Endodermal cell (in vitro differentiated cells): Measurements from ENCODE around the gene TTN. TPM values are rescaled to one million over a fixed set of nuclear protein-coding genes. Genes with fewer than 3 reads are reported as not detected.

Experiments
- DNase-seq: peaks from one replicate; pipeline ENCODE4 v3.0.0-alpha.2; 2017
- H3K27ac ChIP-seq: 2 replicates; pipeline ENCODE4 v1.5.1; 2013; ENCODE audit warnings: mild to moderate bottlenecking, low read depth, low read length, moderate library complexity
- H3K27me3 ChIP-seq: 2 replicates; pipeline ENCODE4 v1.6.1; 2013; ENCODE audit warnings: mild to moderate bottlenecking, low read length, moderate library complexity; ENCODE audit not compliant: insufficient read depth, control insufficient read depth, poor library complexity, severe bottlenecking
- H3K36me3 ChIP-seq: 2 replicates; pipeline ENCODE4 v1.7.0; 2013; ENCODE audit warnings: mild to moderate bottlenecking, low read length, moderate library complexity; ENCODE audit not compliant: control insufficient read depth, insufficient read depth
- H3K4me1 ChIP-seq: one replicate; pipeline ENCODE4 v1.7.0; 2013; ENCODE audit warnings: low read length; ENCODE audit not compliant: control insufficient read depth, insufficient read depth
- H3K4me3 ChIP-seq: 2 replicates; pipeline ENCODE4 v1.5.1; 2013; ENCODE audit warnings: mild to moderate bottlenecking, low read length, moderate library complexity
- H3K9ac ChIP-seq: 2 replicates; pipeline ENCODE4 v1.6.1; 2013; ENCODE audit warnings: mild to moderate bottlenecking, low read length, moderate library complexity; ENCODE audit not compliant: poor library complexity, severe bottlenecking; ENCODE audit errors: extremely low read depth
- H3K9me3 ChIP-seq: 2 replicates; pipeline ENCODE4 v1.6.1; 2013; ENCODE audit warnings: mild to moderate bottlenecking, low read length, moderate library complexity; ENCODE audit not compliant: control insufficient read depth
- H3K27ac Mint-ChIP-seq: 2 replicates; pipeline ENCODE4 v1.8.0; 2020; ENCODE audit warnings: mixed read lengths
- H3K27me3 Mint-ChIP-seq: 2 replicates; pipeline ENCODE4 v1.8.0; 2021; ENCODE audit warnings: mild to moderate bottlenecking, mixed read lengths; ENCODE audit not compliant: insufficient read depth
- H3K36me3 Mint-ChIP-seq: 2 replicates; pipeline ENCODE4 v1.8.0; 2020; ENCODE audit warnings: low read depth, mixed read lengths
- H3K4me1 Mint-ChIP-seq: 2 replicates; pipeline ENCODE4 v1.8.0; 2020; ENCODE audit warnings: mixed read lengths
- H3K4me3 Mint-ChIP-seq: 2 replicates; pipeline ENCODE4 v1.8.0; 2020; ENCODE audit warnings: mild to moderate bottlenecking, moderate library complexity, mixed read lengths
- H3K9me3 Mint-ChIP-seq: 2 replicates; pipeline ENCODE4 v1.8.0; 2020; ENCODE audit warnings: mild to moderate bottlenecking, mixed read lengths
- WGBS, 2 experiments: methylation state at CpG; one replicate each; pipeline versions ENCODE4 v1.1.5 to v1.1.7; 2013; ENCODE audit warnings: missing lambda C conversion rate in 2 of 2, mixed read lengths in 1 of 2; ENCODE audit not compliant: insufficient coverage in 1 of 2, insufficient read length in 1 of 2; 5-methylcytosine and 5-hydroxymethylcytosine counted together
- total RNA-seq, 2 donors: library from RNA; stranded (reverse); fragmentation: NEBNext Ultra II Directional in 1 of 2; extraction: Animal tissue kit (Norgen Biotek cat#: 25700) in 1 of 2; gene quantifications; 2 replicates in 1 of 2; 3 replicates in 1 of 2; pipeline ENCODE4 v1.2.1, GENCODE V29; 2021
- TF ChIP-seq, protein P1 (sequence below): fragments of 200-600 bp; sonication (generic); conservative IDR thresholded peaks from 2 replicates; pipeline ENCODE4 v1.5.0; 2021; ENCODE audit warnings: antibody characterized with exemption, mild to moderate bottlenecking

Gene TTN
- total RNA-seq, 2 donors from 2014 or later, result 101 to 118 TPM

DNA sequence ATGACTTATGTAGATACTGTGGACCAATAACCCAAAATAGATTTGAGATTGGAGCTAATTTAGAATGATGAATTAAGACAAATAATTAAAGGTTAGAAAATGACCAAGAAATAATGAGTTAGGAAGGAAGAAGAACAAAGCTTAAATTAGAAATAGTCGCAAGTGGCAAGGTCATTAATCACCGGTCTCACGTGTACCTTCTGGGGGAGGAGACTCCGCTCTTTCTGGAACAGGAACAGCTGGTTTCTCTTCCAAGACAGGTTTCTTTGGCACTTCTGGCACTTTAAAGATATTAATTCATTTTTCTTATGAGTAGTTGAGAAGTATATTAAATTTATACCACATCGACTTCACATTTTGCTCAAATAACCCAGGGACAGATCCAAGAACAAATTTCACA is 156.7 kb downstream of the TTN start:
- H3K4me1 ChIP-seq, result no peaks in the 10 kb centered on the region
- H3K4me3 Mint-ChIP-seq, result no peak overlapping the region
- no peak overlapping the region for H3K27ac ChIP-seq
- no peaks in the 10 kb centered on the region for H3K27me3 ChIP-seq
- H3K27ac Mint-ChIP-seq, result no peak overlapping the region
- no peaks in the 10 kb centered on the region for H3K27me3 Mint-ChIP-seq
- no peaks in the 10 kb centered on the region for H3K4me1 Mint-ChIP-seq
- no peaks in the 10 kb centered on the region for H3K9me3 Mint-ChIP-seq
- no peak overlapping the region for H3K9ac ChIP-seq
- H3K4me3 ChIP-seq, result no peak overlapping the region
- WGBS, 2 experiments, result 91 to 95% methylated on average over 4 of the region's 5 CpGs
- H3K9me3 ChIP-seq, result no peaks in the 10 kb centered on the region
- peaks cover 73% of the 10 kb centered on the region for H3K36me3 ChIP-seq
- DNase-seq, result no peak
- peaks cover 60% of the 10 kb centered on the region for H3K36me3 Mint-ChIP-seq
- TF ChIP-seq, protein P1, sequence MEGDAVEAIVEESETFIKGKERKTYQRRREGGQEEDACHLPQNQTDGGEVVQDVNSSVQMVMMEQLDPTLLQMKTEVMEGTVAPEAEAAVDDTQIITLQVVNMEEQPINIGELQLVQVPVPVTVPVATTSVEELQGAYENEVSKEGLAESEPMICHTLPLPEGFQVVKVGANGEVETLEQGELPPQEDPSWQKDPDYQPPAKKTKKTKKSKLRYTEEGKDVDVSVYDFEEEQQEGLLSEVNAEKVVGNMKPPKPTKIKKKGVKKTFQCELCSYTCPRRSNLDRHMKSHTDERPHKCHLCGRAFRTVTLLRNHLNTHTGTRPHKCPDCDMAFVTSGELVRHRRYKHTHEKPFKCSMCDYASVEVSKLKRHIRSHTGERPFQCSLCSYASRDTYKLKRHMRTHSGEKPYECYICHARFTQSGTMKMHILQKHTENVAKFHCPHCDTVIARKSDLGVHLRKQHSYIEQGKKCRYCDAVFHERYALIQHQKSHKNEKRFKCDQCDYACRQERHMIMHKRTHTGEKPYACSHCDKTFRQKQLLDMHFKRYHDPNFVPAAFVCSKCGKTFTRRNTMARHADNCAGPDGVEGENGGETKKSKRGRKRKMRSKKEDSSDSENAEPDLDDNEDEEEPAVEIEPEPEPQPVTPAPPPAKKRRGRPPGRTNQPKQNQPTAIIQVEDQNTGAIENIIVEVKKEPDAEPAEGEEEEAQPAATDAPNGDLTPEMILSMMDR, result no peak

DNA sequence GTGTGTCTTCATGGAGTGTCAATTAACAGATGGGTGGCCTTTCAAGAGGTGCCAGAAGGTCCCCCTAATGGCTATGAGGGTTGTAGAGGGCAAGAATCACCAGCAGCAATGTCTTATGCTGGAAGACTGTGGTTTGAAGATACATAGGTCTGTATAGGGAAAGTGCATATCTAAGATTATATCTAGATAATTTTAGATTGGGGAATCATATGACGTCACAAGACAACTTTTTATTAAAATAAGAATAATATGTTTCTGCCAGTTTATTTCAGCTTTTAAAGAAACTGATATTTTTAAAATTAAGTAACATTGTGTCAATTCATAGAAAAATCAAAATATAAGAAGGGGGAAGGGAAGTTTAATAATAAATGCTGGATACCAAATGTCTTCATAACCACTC is 162.3 kb downstream of the TTN start:
- Mint-ChIP-seq H3K4me3 (no peak overlapping the region), H3K9me3 (no peaks in the 10 kb centered on the region), H3K27ac (no peak overlapping the region), H3K4me1 (no peaks in the 10 kb centered on the region), H3K27me3 (no peaks in the 10 kb centered on the region), H3K36me3 (peaks cover 48% of the 10 kb centered on the region)
- Histone ChIP-seq H3K4me3 (no peak overlapping the region), H3K9ac (no peak overlapping the region), H3K36me3 (peaks cover 90% of the 10 kb centered on the region), H3K4me1 (no peaks in the 10 kb centered on the region), H3K27ac (no peak overlapping the region), H3K9me3 (no peaks in the 10 kb centered on the region), H3K27me3 (no peaks in the 10 kb centered on the region)
- no peak for DNase-seq
- TF ChIP-seq, protein P1, result no peak
- WGBS, 2 experiments, result no CpG with 5 or more reads among the region's 1 CpG

DNA sequence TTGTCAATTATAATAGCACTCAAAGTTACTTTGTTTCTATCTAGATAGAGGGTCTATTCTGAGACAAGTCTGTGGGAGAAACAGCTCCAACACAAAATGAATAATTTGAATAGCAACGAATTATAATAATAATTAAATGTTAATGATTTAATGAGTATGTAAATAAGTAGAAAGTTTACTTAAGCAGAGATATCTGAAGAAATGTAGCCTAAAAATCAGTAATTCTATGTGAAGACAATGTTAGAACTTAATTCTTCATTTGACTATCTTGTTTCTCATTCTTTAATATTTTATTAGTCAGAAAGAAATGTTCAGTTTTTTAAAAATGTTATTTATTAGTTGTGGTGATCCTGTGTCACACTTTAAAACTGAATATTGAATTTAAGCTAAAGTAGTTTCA is 165.7 kb downstream of the TTN start:
- Histone ChIP-seq H3K4me1 (no peaks in the 10 kb centered on the region), H3K9ac (no peak overlapping the region), H3K4me3 (no peak overlapping the region), H3K27ac (no peak overlapping the region), H3K9me3 (no peaks in the 10 kb centered on the region), H3K27me3 (no peaks in the 10 kb centered on the region), H3K36me3 (peaks cover 89% of the 10 kb centered on the region)
- Mint-ChIP-seq H3K36me3 (peaks cover 38% of the 10 kb centered on the region), H3K9me3 (no peaks in the 10 kb centered on the region), H3K27me3 (no peaks in the 10 kb centered on the region), H3K4me1 (no peaks in the 10 kb centered on the region), H3K4me3 (no peak overlapping the region), H3K27ac (no peak overlapping the region)
- TF ChIP-seq, protein P1, result no peak
- no peak for DNase-seq
- no CpG with 5 or more reads among the region's 1 CpG for WGBS, 2 experiments
